IPS-NIHi7 (cell line): ENCODE results near the gene UTF1.
"Not testable (repeated sequence)": the region's sequence is repeated elsewhere in the genome, so short reads cannot be mapped to it uniquely, and the experiment has no call there.

ENCODE experiments used
- DNase-seq: peaks from one replicate; pipeline ENCODE4 v3.0.0; 2012; ENCODE audit warnings: mixed read lengths; ENCODE audit errors: extremely low spot score

UTF1 gene

DNA sequence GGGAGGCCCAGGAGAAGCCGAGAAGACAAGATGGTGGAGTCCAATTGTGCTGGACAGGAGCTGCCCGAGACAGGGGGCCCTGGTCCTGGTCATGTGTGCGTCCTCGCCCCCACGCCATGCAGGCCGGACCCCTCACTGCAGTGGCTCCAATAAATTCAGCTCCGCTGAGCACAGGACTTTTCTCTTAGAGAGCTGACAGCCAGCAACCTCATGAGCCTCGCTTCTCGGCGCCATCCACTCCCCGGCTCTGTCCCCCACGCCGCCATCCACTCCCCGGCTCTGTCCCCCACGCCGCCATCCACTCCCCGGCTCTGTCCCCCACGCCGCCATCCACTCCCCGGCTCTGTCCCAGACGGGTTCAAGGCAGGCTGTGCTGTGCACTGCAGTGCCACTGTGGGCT lies 2.8 kb upstream of the UTF1 start:
- no peak for DNase-seq

- no peak for DNase-seq
Measured at GRCh38 chr10:133229265-133230043, 563 bp upstream of the UTF1 start.

GRCh38 chr10:133230387-133231195 lies 574 bp downstream of the UTF1 start:
- no peak for DNase-seq

DNA sequence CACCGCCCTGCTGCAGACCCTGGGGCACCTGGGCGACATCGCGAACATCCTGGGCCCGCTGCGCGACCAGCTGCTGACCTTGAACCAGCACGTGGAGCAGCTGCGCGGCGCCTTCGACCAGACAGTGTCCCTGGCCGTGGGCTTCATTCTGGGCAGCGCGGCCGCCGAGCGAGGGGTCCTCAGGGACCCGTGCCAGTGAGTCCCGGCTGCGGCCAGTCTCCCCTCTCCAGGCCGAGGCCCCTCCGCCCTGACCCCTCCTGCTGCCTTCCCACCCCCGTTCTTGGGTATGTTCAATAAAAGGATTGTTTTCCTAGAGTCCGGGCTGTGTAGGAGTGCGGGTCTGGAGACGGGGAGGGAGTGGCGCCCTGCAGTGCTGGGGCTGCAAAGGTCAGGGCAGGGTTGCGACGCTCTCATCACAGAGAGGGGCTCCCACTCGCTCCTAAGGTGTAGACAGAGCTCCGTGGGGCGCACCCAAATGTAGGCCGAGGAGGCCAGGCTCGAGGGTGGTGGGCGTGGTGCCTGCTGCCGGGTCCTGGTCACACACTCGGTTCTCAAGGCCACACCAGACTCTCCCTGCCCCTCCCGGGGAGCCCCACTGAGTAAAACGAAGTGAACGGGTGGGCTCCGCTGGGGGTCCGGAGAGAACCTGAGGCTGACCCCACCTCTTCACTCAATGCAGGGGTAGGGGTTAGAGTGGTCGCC lies 1.4 kb downstream of the UTF1 start:
- DNase-seq = no peak

DNA sequence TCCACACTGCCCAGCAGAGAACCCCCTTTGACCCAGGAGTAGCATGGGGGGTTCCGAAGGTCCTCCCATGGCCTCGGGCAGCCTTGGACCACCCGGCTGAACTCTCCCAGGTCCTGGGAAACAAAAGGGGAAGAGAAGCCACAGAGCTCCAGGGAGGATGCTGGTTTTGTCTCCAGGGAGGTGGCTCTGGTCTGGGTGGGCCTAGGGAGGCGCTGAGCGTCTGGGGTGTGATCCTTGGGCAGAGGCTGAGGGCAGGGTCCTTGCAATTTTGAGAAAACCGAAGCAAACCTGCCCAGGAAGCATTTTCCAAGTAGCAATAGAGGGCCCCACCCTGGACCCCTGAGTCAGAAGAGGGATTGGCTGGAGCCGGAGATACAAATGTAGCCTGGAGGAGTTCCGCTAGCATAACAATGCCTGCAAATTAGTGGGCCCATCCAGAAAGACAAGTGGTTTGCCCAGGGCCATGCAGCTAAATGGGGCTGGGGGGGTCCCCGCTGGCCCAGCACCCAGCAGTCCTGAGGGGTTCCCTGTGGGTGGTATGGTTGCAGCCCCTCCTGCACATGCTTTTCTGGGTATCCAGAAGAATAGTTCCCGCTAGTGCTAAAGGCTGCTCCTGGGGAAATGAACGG lies 2.0 kb downstream of the UTF1 start:
- no peak for DNase-seq

- not testable (repeated sequence) for DNase-seq
Measured at GRCh38 chr10:133234796-133235195, 4.8 kb downstream of the UTF1 start.

GRCh38 chr10:133235265-133235855 lies 5.3 kb downstream of the UTF1 start:
- no peak for DNase-seq

- DNase-seq = no peak
Measured at GRCh38 chr10:133235932-133236331, 5.9 kb downstream of the UTF1 start.

DNA sequence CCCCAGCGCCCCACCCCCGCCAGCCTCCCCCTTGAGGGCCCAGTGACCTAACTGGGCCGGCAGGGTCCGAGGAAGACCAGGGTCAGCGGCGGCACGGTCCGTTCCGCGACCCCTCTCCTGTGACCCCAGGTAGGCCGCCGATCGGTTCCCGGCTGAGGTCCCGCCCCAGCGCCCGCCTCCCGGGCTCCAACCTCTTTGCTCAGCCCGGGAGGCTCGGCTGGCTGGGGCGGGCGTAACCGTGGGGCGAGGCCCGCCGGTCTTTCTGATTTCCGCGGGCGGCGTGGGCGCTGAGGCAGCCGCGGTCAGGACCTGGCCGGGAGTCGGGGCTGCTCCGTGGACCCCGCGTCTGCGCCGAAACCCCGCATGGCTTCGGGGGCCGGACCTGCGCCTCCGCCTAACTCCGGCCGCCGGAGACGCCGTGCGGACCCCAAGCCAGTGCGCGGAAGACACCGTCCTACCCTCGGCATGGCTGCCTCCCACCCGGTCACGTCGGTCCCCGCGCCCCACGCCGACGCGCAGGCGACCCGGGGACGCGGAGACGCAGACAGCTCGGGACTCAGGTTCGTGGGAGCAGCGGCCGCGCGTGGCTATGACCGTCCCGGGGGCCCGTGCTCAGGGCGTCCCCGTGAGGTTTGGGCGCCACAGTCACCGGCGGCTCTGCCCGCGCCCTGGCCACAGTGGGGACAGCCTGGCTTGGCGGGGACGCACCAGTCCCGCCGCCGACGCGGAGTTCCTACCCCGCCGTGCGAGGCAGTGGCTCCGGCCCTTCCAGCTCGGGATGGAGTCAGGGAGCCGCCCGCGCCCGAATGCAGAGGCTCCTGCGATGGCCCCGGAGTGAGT lies 6.6 kb downstream of the UTF1 start:
- DNase-seq = no peak

- no peak for DNase-seq
Measured at GRCh38 chr10:133237241-133237587, 7.2 kb downstream of the UTF1 start.

DNA sequence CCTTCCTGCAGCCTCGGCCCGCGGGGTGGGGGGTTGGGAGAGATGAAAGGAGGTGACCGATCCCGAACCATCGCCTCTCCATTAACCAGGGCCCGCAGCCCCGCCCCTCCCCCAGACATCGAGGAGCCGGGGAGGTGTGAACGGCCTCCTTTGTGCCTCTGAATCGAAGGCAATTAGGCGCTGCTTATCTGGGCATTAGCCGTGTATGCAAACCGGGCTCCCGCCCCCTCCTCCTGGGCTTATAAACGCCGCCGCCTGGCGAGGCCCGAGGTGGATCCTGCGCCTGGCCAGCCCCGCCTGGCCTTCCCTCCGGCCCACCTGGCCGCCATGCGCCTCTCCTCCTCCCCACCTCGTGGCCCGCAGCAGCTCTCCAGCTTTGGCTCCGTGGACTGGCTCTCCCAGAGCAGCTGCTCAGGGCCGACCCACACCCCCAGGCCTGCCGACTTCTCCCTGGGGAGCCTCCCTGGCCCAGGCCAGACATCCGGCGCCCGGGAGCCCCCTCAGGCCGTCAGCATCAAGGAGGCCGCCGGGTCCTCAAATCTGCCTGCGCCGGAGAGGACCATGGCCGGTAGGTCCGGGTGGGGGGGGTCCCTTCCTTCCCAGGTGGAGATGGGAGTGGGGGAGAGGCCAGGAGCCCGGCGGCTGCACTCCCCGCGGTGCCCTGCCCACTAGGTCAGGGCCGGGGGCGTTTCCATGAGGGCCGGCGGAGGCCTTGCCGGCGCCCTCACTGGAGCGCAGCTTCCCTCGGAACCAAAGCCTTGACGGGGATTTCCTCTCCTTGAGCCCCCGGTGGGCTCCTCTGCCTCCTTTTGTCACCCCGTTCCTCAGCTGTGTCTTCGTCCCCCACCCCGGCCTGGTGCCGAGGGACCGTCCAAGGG lies 7.8 kb downstream of the UTF1 start, which contains the start of gene VENTX:
Gene VENTX, plus strand, starts transcription at position 268 of the 878 bp plus-strand sequence. Its CDS starts 60 bp downstream, at position 328.
- DNase-seq = peak; percentile 76

DNA sequence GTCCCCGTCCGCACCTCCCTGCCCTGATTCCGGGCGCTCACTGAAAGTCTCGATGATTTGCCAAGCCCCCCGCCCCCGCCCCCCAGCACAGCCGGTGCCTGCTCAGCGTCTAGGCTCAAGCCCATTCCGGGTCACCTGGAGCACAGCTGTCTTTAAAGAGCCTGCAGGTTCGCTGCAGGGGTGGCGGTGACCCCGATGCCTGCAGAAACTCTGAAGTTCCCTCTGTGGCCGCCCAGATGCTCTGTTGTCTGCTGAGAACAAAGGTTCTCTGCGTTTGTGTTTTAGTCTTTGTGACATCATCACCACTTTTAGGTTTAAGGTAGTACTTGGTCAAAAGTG lies 8.4 kb downstream of the UTF1 start:
- no peak for DNase-seq

- no peak for DNase-seq
Measured at GRCh38 chr10:133239990-133240389, 10.0 kb downstream of the UTF1 start.

DNA sequence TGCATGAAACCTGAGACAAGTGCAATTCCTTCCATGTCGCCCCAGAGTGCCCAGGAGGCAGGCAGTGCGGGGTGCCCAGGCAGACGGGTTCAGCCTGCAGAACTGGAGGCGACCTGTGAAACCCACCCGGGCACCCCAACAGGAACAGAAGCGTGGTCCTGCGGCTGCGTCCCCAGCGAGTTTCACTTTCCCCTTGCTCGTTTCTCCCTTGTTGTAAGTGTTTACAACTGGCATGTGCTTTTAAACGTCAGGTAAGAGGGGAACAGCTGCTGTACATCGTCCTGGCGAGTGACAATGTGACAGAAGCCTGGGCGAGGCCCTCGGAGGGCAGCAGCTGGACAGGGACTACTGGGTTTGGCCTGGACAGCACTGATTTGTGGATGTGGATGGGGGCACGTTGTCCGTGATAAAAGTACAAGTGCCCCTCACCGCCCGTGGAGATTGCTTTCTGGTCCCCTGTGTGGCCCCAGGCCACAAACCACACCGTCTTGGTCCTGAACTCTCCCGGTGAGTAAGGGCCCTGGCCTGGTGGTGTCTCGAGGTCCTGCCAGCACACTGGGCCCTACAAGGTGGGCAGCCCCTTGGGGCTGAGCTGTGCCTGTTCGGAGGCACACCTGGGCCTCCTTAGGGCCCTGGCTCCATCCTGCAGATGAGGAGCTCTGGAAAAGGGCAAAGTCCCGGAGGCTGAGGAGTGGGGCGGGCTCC lies 11.6 kb downstream of the UTF1 start:
- DNase-seq = no peak

- no peak for DNase-seq
Measured at GRCh38 chr10:133242611-133243356, 12.8 kb downstream of the UTF1 start.

DNA sequence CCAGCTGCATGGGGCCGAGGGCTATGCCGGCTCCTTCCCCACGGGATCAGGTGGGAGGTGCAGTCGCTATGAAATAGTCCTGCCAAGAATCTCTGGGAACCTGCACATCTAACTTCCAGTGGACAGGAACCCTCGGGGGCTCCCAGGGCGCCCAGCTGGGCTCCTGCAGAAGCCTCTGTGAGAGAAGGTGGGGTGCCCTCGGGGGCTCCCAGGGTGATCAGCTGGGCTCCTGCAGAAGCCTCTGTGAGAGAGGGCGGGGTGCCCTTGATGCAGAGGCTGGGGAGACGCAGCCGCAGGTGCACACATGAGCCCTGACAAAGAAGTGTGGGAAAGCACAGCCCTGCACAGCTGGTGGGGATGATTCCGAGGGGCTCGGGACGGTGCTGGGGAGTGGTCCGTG lies 13.6 kb downstream of the UTF1 start:
- no peak for DNase-seq

DNA sequence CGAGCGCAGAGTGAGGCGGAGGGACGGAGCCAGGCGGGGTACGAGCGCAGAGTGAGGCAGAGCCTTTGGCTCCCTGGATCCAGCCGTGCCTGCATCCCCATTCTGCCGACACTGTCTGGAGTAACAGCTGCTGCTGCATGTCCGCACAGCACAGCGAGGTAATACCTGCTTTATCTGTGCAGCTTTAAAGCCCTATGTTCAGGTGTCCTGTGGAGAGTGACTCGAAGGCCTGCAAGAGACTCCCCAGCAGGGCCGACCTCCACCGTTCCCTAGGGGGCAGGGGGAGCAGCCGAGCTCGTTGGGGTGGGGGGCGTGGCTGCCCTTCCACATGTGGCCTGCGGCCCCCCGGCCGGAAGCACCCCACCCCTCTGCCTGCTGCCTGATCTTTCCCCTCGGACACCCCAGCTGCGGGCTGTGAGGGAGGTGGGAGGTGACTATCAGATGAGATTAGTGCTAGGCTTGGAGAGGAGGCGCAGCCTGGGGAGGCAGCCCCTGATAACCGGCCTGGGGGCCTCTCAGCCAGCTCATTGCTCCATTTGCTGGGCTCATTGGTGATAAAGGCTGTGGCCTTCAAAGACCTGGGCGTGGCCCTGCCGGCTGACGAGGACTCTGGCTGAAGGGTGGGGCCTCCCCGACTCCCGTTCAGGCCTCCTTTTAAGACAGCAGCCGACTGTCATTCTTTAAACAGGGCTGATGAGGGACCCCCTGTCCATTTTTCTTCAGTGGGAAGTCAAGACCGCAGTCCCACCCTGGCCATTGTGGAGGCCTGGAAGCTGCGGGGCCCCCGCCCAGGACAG lies 15.6 kb downstream of the UTF1 start:
- no peak for DNase-seq

DNA sequence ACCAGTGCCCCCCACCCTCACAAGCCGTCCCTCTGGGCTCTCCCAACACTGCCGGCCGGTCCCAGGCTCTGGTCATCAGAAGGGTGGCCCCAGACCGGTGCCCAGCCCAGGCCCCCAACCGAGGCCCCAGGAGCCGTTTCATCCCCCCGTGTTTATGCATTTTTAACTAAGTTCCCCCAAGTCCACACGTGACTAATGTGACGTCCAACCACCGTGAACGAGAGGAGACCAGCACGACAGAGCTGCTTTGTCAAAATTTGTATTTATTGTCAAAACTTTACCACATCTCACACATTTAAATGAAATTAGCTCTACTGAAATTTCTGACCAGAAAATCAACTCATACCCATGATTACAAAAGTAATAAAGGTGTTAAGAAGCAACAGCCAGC lies 16.2 kb downstream of the UTF1 start:
- DNase-seq = no peak
